HG03439 (cell line): ENCODE measurements around the gene L3MBTL1.
"Not testable (repeated sequence)": the region's sequence is repeated elsewhere in the genome, so short reads cannot be mapped to it uniquely, and the experiment has no call there.

Experiments
- ATAC-seq: cut with Tn5 transposase; IDR thresholded peaks from one replicate; pipeline ENCODE4 v1.9.1; 2021; ENCODE audit warnings: mild to moderate bottlenecking, moderate library complexity; ENCODE audit not compliant: unreplicated experiment

The L3MBTL1 gene

DNA sequence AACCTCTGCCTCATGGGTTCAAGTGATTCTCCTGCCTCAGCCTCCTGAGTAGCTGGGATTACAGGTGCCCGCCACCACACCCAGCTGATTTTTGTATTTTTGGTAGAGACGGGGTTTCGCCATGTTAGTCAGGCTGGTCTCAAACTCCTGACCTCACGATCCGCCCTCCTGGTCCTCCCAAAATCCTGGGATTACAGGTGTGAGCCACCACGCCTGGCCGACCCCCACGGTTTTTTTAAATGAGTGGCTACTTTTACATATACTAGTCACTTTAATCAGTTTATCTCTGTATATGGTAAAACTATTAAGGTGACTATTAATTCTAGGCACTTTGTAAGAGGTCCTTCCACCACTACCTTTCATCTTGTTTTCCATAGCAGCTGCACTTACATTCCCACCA lies 5.5 kb upstream of the L3MBTL1 start:
- not testable (repeated sequence) for ATAC-seq

DNA sequence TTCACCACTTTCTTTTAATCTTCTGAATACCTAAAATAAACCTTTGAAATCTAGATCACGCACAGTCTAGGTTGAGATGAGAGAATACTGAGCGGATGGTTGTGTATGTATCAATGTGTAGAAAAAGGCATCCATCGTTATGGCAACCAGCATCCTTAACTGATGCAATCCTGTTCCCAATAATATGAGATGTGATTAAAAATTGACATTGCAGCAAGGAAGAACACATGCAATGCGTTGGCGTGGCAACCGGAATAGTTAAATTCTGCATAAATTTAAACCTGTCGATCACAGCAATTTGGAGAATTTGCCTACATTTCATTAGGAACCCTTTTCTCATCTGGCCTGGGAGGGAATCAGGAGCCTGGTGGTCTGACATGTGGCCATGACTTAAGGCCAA lies 1.3 kb upstream of the L3MBTL1 start:
- no peak for ATAC-seq

DNA sequence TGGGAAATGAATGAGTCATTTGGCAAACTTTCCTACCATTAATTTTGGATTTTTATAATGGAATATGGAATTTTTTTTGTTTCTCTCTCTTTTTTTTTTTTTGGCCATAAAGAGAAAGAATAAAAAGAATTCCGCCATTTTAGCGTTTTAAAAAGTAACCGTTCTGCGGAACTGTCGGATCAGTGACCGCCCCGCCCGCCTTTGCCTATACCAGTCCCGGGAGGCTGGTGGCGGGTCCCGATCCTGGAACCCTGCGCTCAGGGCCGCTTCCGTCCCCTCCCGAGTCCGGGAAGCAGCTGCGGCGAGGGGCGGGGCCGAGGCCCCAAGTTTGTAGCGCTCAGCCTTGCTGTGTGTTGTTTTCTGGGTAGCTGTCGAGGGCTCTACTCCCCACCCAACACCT lies 609 bp downstream of the L3MBTL1 start:
- ATAC-seq: no peak

GRCh38 chr20:43508604-43509040 lies 1.1 kb downstream of the L3MBTL1 start:
- no peak for ATAC-seq

GRCh38 chr20:43511879-43512278 lies 4.4 kb downstream of the L3MBTL1 start:
- ATAC-seq: no peak

GRCh38 chr20:43513372-43513930 lies 6.0 kb downstream of the L3MBTL1 start:
- peak; percentile 5 for ATAC-seq

GRCh38 chr20:43513931-43514647 lies 6.6 kb downstream of the L3MBTL1 start:
- ATAC-seq: peak; percentile 81

GRCh38 chr20:43514648-43514999 lies 7.1 kb downstream of the L3MBTL1 start:
- peak; percentile 21 for ATAC-seq

- ATAC-seq: no peak
Measured at GRCh38 chr20:43515628-43516027, 8.1 kb downstream of the L3MBTL1 start.

- no peak for ATAC-seq
Measured at GRCh38 chr20:43516251-43516824, 8.8 kb downstream of the L3MBTL1 start.

DNA sequence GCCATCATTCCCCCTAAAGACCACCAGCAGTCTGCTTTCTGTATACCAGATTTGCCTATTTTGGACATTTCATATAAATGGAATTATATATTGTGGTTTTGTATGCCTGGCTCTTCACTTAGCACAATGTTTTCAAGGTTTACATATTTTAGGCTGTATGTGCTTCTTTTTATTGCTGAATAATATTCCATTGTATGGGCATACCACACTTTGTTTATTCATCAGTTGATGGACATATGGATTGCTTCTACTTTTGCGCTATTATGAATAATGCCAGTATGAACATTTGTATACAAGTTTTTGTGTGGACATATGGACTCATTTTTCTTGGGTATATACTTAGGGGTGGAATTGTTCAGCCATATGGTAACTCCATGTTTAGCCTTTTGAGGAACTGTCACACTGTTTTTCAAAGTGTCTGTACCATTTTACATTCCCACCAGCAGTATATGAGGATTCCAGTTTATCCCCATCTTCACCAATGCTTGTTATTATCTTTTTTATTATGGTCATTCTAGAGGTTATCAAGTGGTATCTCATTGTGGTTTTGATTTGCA lies 12.7 kb downstream of the L3MBTL1 start:
- no peak for ATAC-seq

DNA sequence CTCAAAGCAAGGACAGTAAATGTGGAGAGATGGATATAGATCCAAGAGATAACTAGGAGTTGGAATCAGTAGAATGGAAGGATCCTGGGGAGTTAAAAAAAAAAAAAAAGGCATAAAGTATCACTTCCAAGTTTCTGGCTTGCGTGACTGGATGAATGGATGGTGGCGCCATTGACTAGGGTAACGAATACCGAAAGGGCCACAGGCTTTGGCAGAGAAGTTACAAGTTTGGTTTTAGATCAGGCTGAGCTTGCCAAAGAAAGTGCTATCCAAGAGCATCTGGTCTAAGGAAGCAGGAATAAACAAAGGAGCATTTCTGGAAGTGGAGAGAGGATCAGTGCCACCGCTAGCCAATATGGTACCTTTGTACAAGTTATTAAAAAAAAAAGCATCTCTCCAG lies 17.5 kb downstream of the L3MBTL1 start:
- ATAC-seq: no peak

- ATAC-seq: no peak
Measured at GRCh38 chr20:43528258-43528875, 20.9 kb downstream of the L3MBTL1 start.

DNA sequence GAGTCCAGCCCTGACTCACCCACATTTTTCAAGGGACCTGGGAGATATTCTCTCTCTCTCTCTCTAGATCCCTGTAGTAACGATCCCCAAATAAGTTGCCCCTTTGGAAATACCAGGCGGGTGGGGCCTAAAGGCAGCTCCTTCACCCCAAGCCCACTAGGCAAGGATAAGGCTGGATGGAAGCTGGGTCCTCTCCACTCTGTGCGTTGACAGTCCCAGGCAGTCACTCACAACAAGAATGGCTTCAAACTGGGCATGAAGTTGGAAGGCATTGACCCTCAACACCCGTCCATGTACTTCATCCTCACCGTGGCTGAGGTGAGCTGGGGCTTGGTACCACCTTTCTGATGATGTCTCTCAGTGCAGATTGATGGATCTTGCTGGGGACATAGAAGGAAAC lies 21.6 kb downstream of the L3MBTL1 start:
- no peak for ATAC-seq

DNA sequence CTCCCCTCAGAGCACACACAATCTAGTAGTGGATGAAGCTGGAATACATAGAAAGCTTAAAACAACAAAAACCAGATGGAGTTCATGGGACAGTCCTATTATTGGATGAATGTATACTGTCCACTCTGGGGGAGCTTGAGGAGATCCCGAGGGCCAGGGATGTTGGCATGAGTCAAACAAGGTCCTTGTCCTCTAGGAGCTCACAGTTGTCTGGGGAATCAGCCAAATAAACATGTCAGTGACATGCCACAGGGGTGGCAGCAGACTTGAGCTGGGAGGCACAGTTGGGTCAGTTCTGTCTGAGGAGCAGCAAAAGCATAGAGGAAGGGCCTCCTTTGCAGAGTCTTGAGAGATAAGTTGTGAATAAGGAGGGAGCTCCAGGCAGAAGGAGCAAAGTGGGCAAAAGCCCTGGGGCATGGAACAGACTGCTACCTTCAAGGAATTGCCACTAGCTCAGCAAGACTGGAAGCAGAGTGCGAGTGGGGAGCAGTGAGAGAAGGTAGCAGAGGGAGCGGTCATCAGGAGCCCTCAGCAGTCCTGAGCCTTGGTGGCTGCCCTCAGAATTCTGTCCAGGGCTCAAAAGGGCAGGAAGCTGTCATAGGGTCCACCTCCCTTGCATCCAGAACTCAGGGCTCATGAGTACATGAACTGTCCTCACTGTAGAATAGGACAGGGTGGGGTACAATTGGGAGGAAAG lies 22.1 kb downstream of the L3MBTL1 start:
- no peak for ATAC-seq

GRCh38 chr20:43530321-43531090 lies 23.0 kb downstream of the L3MBTL1 start:
- no peak for ATAC-seq

DNA sequence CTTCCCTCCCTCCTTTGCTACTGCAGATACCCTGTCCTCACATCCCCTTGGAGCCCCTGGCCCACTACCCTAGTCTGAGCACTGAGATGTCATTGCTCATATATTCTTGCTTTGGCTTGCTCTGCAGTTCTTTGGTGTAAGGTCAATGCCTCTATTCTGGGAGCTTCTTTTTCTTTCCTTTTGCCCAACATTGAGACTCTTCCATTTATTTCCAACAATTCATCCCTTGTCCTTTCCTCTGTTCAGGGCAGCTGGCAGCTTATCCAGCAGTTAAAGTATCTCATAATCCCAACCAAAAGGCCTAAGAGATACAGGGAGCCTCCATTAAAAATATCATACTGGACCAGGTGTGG lies 23.6 kb downstream of the L3MBTL1 start:
- no peak for ATAC-seq

- ATAC-seq: no peak
Measured at GRCh38 chr20:43532416-43533055, 25.0 kb downstream of the L3MBTL1 start.

DNA sequence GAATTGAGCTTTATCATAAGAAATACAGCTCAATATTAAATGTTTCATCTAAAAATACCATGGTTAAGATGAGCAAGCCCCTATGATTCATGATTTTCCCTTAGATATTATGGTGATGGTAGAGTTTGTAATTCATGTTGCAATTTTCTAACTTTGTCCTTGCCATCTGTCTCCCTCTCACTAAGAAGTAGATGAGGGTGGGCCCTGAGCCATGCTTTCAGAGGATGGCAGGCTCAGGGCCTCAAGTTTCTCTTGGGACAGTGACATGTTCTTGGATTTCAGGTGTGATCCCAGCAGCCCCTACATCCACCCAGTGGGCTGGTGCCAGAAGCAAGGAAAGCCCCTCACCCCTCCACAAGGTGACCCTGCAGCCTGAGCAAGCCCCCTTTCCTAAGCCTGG lies 25.6 kb downstream of the L3MBTL1 start:
- no peak for ATAC-seq

DNA sequence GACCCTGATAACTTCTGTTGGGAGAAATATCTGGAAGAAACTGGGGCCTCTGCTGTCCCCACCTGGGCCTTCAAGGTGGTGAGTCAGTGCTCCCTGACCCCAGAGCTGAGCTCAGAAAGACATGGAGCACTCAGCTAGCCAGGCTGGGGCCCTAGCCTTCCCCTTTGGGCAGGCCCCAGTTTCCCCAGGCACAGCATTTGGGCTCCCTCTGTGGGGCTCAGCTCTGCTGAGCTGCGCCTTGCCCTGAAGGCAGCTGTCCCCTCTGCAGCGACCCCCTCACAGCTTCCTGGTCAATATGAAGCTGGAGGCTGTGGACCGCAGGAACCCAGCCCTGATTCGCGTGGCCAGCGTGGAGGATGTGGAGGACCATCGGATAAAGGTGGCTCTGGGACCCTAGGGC lies 26.5 kb downstream of the L3MBTL1 start:
- ATAC-seq: no peak
